Colonic mucosa (tissue), 4 donors: Measurements from ENCODE around the gene GHR. TPM values are rescaled to one million over a fixed set of nuclear protein-coding genes. Genes with fewer than 3 reads are reported as not detected.
A peak's percentile ranks its signal among the peaks of the same experiment; 100 is the strongest.

ENCODE experiments used
- DNase-seq: peaks from one replicate; pipeline ENCODE4 v3.0.0-alpha.2; 2020
- H3K27ac ChIP-seq: fragments of 200-600 bp; one replicate; pipeline ENCODE4 v1.8.0; 2021
- H3K27me3 ChIP-seq: fragments of 200-600 bp; one replicate; pipeline ENCODE4 v1.8.0; 2021
- H3K36me3 ChIP-seq: fragments of 200-600 bp; one replicate; pipeline ENCODE4 v1.8.0; 2021
- H3K4me1 ChIP-seq: fragments of 200-600 bp; one replicate; pipeline ENCODE4 v1.8.0; 2021; ENCODE audit warnings: mild to moderate bottlenecking
- H3K4me3 ChIP-seq: fragments of 200-600 bp; one replicate; pipeline ENCODE4 v1.8.0; 2021
- H3K9ac ChIP-seq, 2 donors: one replicate each; pipeline ENCODE4 v1.7.0; 2013; ENCODE audit warnings: control low read depth in 2 of 2, low read depth in 2 of 2, low read length in 2 of 2
- H3K9me3 ChIP-seq: fragments of 200-600 bp; one replicate; pipeline ENCODE4 v1.8.0; 2021
- CTCF ChIP-seq: fragments of 200-600 bp; IDR thresholded peaks from one replicate; pipeline ENCODE4 v1.8.0; 2022; ENCODE audit warnings: antibody characterized with exemption, mild to moderate bottlenecking
- intact Hi-C: fragments of 100-400 bp; cut with DNase I; formaldehyde crosslinking; loops from one replicate; pipeline ENCODE4 v1.14.1; 2022
- total RNA-seq, 2 donors: library from RNA; stranded (reverse); fragmentation: NEBNext Ultra II Directional in 1 of 2; extraction: Animal tissue kit (Norgen Biotek cat#: 25700) in 1 of 2; gene quantifications; one replicate each; pipeline ENCODE4 v1.2.1, GENCODE V29; 2021
- donor health status: healthy.
- donor health status: DM: no; HTN: no; CAD: no.
- donor health status: DM: no; HTN: no; CAD: no.

The GHR gene
- total RNA-seq, 2 donors from 2014 or later = 2.4 to 6.8 TPM

GRCh38 chr5:42390115-42390514 is 33.1 kb upstream of the GHR start:
- H3K9ac ChIP-seq = no peak overlapping the region
- H3K9me3 ChIP-seq = no peaks in the 10 kb centered on the region
- peak; percentile 20 for DNase-seq
- H3K27me3 ChIP-seq = no peaks in the 10 kb centered on the region
- H3K4me3 ChIP-seq = no peak overlapping the region
- no peak overlapping the region for H3K27ac ChIP-seq
- H3K36me3 ChIP-seq = no peaks in the 10 kb centered on the region
- TF ChIP-seq CTCF = no peak
- intact Hi-C loops = no loop called here
- H3K4me1 ChIP-seq = no peaks in the 10 kb centered on the region

GRCh38 chr5:42392917-42393316 is 30.3 kb upstream of the GHR start:
- intact Hi-C loops = no loop called here
- H3K9me3 ChIP-seq = no peaks in the 10 kb centered on the region

GRCh38 chr5:42396111-42396510 is 27.1 kb upstream of the GHR start:
- intact Hi-C loops = no loop called here
- H3K27me3 ChIP-seq = no peaks in the 10 kb centered on the region
- TF ChIP-seq CTCF = no peak
- no peak overlapping the region for H3K4me3 ChIP-seq
- no peaks in the 10 kb centered on the region for H3K4me1 ChIP-seq
- DNase-seq = no peak
- H3K36me3 ChIP-seq = no peaks in the 10 kb centered on the region
- H3K9me3 ChIP-seq = no peaks in the 10 kb centered on the region
- no peak overlapping the region for H3K27ac ChIP-seq
- no peak overlapping the region for H3K9ac ChIP-seq

More at GRCh38 chr5:42392917-42393316, 30.3 kb upstream of the GHR start:
- Histone ChIP-seq H3K9ac (no peak overlapping the region), H3K27me3 (no peaks in the 10 kb centered on the region), H3K27ac (no peak overlapping the region), H3K4me1 (no peaks in the 10 kb centered on the region), H3K36me3 (no peaks in the 10 kb centered on the region), H3K4me3 (no peak overlapping the region)
- no peak for DNase-seq
- TF ChIP-seq CTCF = no peak

- no peaks in the 10 kb centered on the region for H3K4me1 ChIP-seq
- no peaks in the 10 kb centered on the region for H3K27me3 ChIP-seq
- no peak for TF ChIP-seq CTCF
- H3K9me3 ChIP-seq = no peaks in the 10 kb centered on the region
- no peak for DNase-seq
- H3K36me3 ChIP-seq = no peaks in the 10 kb centered on the region
- no peak overlapping the region for H3K27ac ChIP-seq
- intact Hi-C loops = no loop called here
- no peak overlapping the region for H3K4me3 ChIP-seq
- no peak overlapping the region for H3K9ac ChIP-seq
Measured at GRCh38 chr5:42397267-42397666, 26.0 kb upstream of the GHR start.

GRCh38 chr5:42399702-42400101 is 23.5 kb upstream of the GHR start:
- no peak overlapping the region for H3K4me3 ChIP-seq
- no peak overlapping the region for H3K9ac ChIP-seq
- H3K36me3 ChIP-seq = no peaks in the 10 kb centered on the region
- DNase-seq = no peak
- H3K27me3 ChIP-seq = no peaks in the 10 kb centered on the region
- no peaks in the 10 kb centered on the region for H3K9me3 ChIP-seq
- H3K27ac ChIP-seq = no peak overlapping the region
- H3K4me1 ChIP-seq = no peaks in the 10 kb centered on the region
- no peak for TF ChIP-seq CTCF
- intact Hi-C loops = no loop called here

- H3K9ac ChIP-seq = no peak overlapping the region
- no peak overlapping the region for H3K27ac ChIP-seq
- H3K4me1 ChIP-seq = no peaks in the 10 kb centered on the region
- DNase-seq = no peak
- intact Hi-C loops = no loop called here
- no peaks in the 10 kb centered on the region for H3K27me3 ChIP-seq
- no peak overlapping the region for H3K4me3 ChIP-seq
- no peak for TF ChIP-seq CTCF
- no peaks in the 10 kb centered on the region for H3K36me3 ChIP-seq
- H3K9me3 ChIP-seq = no peaks in the 10 kb centered on the region
Measured at GRCh38 chr5:42400474-42400873, 22.8 kb upstream of the GHR start.
